ENCODE data around the gene VPS35. TPM values are rescaled to one million over a fixed set of nuclear protein-coding genes. Genes with fewer than 3 reads are reported as not detected.

VPS35 gene
- total and polyA plus RNA-seq, 2 of the 13 experiments (the other 11 are each of a cell fraction or from before 2014, with no cell fraction given) = 30.7 to 136 TPM

- peak; percentile 84 for TF ChIP-seq MAX (IDR thresholded peaks at IDR 0.05)
- TF ChIP-seq MTF2 (CRISPR knock-in tag; IDR thresholded peaks at IDR 0.05; ENCODE audit: borderline replicate concordance) = no peak
- no peak for TF ChIP-seq SNAI1 (CRISPR knock-in tag; IDR thresholded peaks at IDR 0.05; ENCODE audit: borderline replicate concordance)
- TF ChIP-seq TAF15 (IDR thresholded peaks at IDR 0.05; ENCODE audit: low read depth, low read length, poor library complexity, severe bottlenecking) = no peak
- TF ChIP-seq ONECUT2 (CRISPR knock-in tag; IDR thresholded peaks at IDR 0.05) = no peak
- no peak for TF ChIP-seq ZNF350 (CRISPR knock-in tag; IDR thresholded peaks at IDR 0.05; ENCODE audit: borderline replicate concordance, low read depth)
- no peak for TF ChIP-seq ZNF737 (CRISPR knock-in tag; IDR thresholded peaks at IDR 0.05; ENCODE audit: borderline replicate concordance)
- no peak for TF ChIP-seq ZNF614 (CRISPR knock-in tag; IDR thresholded peaks at IDR 0.05; ENCODE audit: borderline replicate concordance)
- TF ChIP-seq ZNF263 (CRISPR knock-in tag; IDR thresholded peaks at IDR 0.05) = peak; percentile 31; the same call in 1 of the 2 replicates
- 0 out of 2 replicates have a peak, but pooled peaks have one; percentile 16 for TF ChIP-seq THRA (CRISPR knock-in tag; IDR thresholded peaks at IDR 0.05; ENCODE audit: borderline replicate concordance)
- TF ChIP-seq ZNF878 (CRISPR knock-in tag; IDR thresholded peaks at IDR 0.05) = no peak
- TF ChIP-seq ZFP36L2 (CRISPR knock-in tag; IDR thresholded peaks at IDR 0.05) = no peak
- no peak for TF ChIP-seq XBP1 (CRISPR knock-in tag; IDR thresholded peaks at IDR 0.05)
- no peak for TF ChIP-seq ZNF280B (CRISPR knock-in tag; IDR thresholded peaks at IDR 0.05; ENCODE audit: borderline replicate concordance)
- no peak for TF ChIP-seq SIX4 (CRISPR knock-in tag; IDR thresholded peaks at IDR 0.05)
- no peak for TF ChIP-seq TEF (CRISPR knock-in tag; IDR thresholded peaks at IDR 0.05)
- no peak for TF ChIP-seq NR0B2 (CRISPR knock-in tag; IDR thresholded peaks at IDR 0.05)
- no peak for TF ChIP-seq ATF7 (IDR thresholded peaks at IDR 0.05)
- no peak for TF ChIP-seq ATF7 (CRISPR knock-in tag; IDR thresholded peaks at IDR 0.05)
- TF ChIP-seq JUN (CRISPR knock-in tag; IDR thresholded peaks at IDR 0.05) = no peak
- TF ChIP-seq ZSCAN21 (CRISPR knock-in tag; IDR thresholded peaks at IDR 0.05; ENCODE audit: borderline replicate concordance) = peak; percentile 86; the same call in 1 of the 2 replicates
- 0 out of 2 replicates have a peak, but pooled peaks have one; percentile 29 for TF ChIP-seq SMAD3 (CRISPR knock-in tag; IDR thresholded peaks at IDR 0.05)
- TF ChIP-seq CREBL2 (CRISPR knock-in tag; IDR thresholded peaks at IDR 0.05; ENCODE audit: borderline replicate concordance) = no peak
- no peak for TF ChIP-seq MAFK (conservative IDR thresholded peaks at IDR 0.05 in 1 of 2, IDR thresholded peaks at IDR 0.05 in 1 of 2; ENCODE audit: low read length in 2 of 2)
- TF ChIP-seq KDM1A (CRISPR knock-in tag; IDR thresholded peaks at IDR 0.05) = no peak
- peak; percentile 57 for TF ChIP-seq HOXA3 (CRISPR knock-in tag; IDR thresholded peaks at IDR 0.05)
Measured at GRCh38 chr16:46690281-46691178, 1.6 kb upstream of the VPS35 start (continued).
